HG03025 (cell line): ENCODE measurements around the gene SPRR1B.
"Not testable (repeated sequence)": the region's sequence is repeated elsewhere in the genome, so short reads cannot be mapped to it uniquely, and the experiment has no call there.

ENCODE experiments used
- ATAC-seq: cut with Tn5 transposase; IDR thresholded peaks from one replicate; pipeline ENCODE4 v1.9.1; 2021; ENCODE audit warnings: mild to moderate bottlenecking, moderate library complexity; ENCODE audit not compliant: unreplicated experiment, low FRiP score

The SPRR1B gene

DNA sequence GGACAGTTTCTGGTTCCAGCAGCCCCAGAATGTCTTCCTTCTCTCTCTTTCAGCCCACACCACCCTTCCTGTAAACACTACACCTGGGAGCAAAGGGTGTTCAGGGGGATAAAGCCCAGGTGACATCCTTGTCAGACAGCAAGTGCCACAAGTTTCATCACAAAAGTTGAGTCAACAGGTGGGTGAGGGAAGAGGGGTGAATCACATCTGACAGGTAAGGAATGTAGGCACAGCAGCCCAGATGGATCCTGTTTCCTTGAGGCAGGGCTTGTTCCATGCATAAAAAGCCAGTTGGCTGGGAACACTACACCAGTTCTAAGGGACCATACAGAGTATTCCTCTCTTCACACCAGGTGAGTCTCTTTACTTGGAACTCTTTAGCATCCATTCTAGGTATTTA is at the start of gene SPRR1B:
Gene SPRR1B, plus strand, starts transcription at position 309 of the 400 bp plus-strand sequence. CDS start 1,143 bp downstream, outside the sequence.
- ATAC-seq: no peak

GRCh38 chr1:152982076-152982475 is 48.9 kb upstream of the SPRR1B start:
- no peak for ATAC-seq

DNA sequence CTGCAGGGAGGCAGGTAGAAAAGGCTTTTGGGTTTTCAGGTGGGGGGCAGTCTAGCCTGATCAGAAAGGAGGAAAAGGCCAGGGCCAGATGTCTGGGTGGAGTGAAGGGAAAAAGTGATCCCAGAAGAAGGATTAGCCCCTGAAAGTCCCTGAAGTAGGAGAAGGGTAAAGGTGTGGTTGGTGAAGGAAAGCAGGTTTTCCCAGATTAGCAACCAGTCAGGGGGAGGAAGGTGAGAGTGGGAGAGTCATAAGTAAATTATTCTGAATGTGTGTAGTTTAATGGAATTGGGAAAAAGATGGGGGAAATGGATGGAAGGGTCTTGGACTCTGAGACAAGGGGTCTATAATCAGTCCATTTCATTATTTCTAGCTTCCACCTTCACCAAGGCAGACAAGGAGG is 47.8 kb upstream of the SPRR1B start:
- no peak for ATAC-seq

DNA sequence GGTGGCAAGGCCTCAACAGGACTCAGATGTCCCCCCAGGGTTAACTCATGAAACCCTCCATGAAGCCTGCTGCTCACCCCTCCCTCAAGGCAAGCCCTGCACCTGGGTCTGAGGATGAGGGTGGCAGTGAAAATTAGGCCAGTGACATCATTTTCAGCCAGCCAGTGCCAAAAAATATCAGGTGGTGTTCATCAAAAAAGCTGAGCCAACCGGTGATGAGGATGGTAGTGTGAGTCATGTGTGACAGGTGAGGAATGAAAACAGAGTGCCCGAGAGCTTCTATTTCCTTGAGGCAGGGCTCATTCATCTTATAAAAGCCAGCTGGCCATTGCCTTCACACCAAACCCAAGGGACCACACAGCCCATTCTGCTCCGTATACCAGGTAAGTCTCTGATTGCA is 47.3 kb upstream of the SPRR1B start, which contains the start of gene SPRR1A:
Gene SPRR1A, plus strand, starts transcription at position 339 of the 400 bp plus-strand sequence. CDS start 1,150 bp downstream, outside the sequence.
- no peak for ATAC-seq

- no peak for ATAC-seq
Observed at GRCh38 chr1:152986578-152986977, 44.4 kb upstream of the SPRR1B start.

GRCh38 chr1:152993186-152993585 is 37.8 kb upstream of the SPRR1B start:
- no peak for ATAC-seq

DNA sequence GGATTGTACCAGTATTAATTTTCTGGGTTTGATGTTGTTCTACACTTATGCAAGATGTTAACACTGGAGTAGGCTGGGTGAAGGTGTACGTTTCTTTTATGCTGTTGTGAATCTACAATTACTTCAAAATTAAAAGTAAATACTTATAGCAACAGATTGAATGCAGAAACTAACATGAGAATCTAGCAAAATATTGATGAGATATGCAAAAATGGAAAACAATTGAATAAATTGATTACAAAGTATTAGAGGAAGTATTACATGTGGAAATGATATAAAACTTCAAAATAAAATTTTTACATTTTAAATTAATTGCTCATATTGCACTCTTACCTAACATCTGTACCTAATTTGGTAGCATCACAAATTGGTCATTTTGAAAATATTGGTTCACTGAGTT is 35.2 kb upstream of the SPRR1B start:
- ATAC-seq: no peak

DNA sequence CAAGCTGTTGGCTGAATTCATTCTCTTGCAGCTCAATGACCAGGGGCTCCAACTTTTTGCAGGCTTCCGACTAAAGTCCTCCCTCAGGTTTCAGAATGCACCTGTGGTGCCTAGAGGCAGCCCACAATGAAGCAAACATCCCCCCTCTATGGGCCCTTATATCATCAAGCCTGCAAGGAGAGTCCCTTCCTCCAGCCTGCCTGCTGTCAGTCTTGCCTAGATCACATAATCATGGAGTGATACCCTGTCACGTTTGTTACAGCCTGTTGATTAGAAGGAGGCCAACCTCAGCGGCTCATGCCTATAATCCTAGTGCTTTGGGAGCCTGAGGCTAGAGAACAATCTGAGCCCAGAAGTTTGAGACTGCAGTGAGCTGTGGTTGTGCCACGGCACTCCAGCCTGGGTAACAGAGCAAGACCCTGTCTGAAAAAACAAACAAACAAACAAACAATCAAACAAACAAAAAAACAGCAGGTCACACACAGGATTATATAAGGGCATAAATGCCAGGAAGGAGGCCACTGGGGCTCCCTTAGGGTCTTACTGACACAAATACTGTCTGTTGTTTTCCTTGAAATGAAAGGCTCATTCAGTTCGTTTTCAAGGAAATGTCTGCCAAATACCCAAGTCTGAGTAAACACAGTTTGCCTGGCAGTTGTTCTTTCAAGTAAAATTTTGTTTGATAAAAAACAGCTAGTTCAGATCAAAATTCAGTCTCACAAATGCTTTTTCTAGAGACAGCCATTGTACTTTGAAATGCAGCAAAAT is 34.2 kb upstream of the SPRR1B start:
- ATAC-seq: no peak

- ATAC-seq: no peak
Observed at GRCh38 chr1:152997901-152998300, 33.1 kb upstream of the SPRR1B start.

- ATAC-seq: no peak
Observed at GRCh38 chr1:152998476-152998875, 32.5 kb upstream of the SPRR1B start.

DNA sequence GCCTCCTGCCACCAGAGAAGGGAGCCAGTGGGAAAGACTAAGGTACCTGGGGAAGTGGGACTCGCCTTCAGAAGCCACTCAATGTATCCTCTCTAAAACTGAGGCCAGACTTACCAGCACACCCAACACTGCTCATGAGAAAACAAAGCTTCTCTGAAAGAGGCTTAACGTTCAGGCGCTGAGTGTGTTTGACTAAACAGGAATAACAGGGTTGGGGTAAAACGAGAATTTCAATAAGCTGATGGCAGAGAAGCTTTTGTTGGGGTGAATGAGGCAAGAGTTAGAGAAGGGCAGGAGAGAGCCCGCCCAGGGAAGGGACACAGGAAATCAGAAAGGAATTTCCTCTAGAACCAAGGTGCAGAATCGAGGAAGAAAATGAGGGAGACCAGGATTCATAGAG is 31.2 kb upstream of the SPRR1B start:
- ATAC-seq: no peak

- no peak for ATAC-seq
Observed at GRCh38 chr1:153000294-153000693, 30.7 kb upstream of the SPRR1B start.

DNA sequence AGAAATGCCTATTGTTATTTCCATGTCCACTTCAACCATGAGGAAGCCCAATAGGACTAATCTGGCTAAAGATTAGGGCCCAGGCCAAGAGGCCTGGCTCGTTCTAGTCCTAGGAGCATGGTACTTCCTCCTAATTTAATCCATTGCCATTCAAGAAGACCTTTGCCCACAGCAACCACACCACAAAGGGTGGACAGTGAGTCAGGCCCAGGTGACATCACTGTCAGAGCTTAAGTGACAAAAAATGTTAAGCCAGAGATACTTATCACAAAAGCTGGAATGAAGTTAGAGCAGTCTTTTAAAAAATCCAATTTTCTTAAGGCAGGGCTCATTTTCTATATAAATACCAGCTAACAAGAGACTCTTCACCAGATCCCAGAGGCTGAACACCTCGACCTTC is 29.6 kb upstream of the SPRR1B start, which contains the start of gene SPRR3:
Gene SPRR3, plus strand, starts transcription at position 368 of the 400 bp plus-strand sequence. CDS start 1,272 bp downstream, outside the sequence.
- no peak for ATAC-seq

DNA sequence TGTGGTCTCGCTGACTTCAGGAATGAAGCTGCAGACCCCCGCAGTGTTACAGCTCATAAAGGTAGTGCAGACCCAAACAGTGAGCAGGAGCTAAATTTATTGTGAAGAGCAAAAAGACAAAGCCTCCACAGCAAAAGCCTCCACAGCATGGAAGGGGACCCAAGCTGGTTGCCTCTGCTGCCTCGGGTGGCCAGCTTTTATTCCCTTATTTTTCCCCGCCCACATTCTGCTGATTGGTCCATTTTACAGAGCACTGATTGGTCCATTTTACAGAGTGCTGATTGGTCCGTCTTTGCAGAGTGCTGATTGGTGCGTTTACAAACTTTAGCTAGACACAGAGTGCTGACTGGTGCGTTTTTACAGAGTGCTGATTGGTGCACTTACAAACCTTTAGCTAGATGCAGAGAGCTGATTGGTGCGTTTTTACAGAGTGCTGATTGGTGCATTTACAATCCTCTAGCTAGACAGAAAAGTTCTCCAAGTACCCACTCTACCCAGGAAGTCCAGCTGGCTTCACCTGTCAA is 19.7 kb upstream of the SPRR1B start:
- ATAC-seq: not testable (repeated sequence)

DNA sequence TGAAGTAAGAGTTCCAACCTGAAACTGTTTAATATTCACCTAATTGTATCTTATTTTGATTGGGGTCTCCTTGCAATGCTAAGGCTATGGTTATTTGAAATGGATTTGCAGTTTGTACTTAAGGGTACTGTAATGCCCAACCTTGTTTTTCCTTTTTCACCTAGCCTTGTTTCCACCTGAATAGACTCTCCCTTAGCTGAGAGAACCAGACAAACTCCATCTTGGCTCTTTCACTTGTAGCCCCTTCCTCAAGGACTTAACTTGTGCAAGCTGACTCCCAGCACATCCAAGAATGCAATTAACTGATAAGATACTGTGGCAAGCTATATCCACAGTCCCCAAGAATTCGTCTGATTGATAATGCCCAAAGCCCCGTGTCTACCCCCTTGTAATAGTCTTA is 9.2 kb upstream of the SPRR1B start:
- ATAC-seq: not testable (repeated sequence)

GRCh38 chr1:153022340-153022739 is 8.7 kb upstream of the SPRR1B start:
- not testable (repeated sequence) for ATAC-seq

GRCh38 chr1:153023109-153023508 is 7.9 kb upstream of the SPRR1B start:
- ATAC-seq: no peak

DNA sequence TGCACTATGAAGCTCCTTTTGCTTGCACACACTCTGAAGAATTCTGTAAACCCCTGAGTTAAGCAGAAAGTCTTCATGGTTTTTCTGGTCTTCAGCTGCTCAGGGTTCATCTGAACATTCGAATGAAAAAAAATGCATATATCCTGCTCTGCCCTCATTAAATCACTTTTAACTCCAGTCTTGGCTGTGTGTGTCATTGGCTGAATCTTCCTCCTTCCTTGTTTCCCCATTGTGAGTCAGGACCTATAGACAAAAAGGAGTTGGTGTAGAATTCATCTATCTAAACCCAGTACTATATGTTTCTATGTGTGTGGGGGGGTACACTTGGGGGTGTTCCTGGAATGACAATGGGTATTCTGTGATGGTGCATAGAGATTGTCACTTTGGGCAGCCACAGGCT is 6.6 kb upstream of the SPRR1B start:
- no peak for ATAC-seq

DNA sequence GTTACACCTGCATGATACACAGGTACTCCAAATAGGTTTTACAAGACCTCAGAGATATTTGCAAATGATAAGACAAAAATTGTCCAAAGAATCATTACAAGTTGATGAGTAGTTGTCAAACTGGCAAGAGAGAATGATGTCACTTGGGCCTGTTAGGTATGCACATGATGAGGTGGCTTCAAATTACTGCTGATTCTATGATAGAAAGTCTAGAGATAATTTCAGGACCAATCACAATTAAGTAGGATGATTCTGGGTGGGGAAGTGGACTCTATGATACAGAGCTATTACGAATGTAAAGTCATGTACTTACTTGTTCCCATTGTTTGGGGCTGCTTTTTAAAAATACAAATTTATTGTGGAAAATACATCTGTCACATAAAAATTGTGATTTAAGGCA is 5.2 kb upstream of the SPRR1B start:
- no peak for ATAC-seq

- ATAC-seq: no peak
Observed at GRCh38 chr1:153028766-153029165, 2.2 kb upstream of the SPRR1B start.

DNA sequence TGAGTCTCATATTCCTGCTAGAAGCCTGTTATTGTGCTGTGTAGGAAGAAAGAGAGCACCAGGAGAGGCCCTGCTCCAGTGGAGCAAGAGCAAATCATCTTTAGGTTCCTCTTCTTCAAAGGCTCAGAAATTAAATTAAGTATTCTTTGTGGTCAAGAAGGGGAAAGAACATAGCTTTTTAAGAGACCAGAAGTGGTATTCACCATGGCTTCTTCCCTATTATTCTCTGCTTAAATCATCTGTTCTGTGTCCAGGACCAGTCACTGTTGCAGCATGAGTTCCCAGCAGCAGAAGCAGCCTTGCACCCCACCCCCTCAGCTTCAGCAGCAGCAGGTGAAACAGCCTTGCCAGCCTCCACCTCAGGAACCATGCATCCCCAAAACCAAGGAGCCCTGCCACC is 1.1 kb downstream of the SPRR1B start:
- ATAC-seq: no peak

GRCh38 chr1:153032677-153033308 is 1.8 kb downstream of the SPRR1B start:
- ATAC-seq: no peak
